Uterus (tissue), 4 donors: ENCODE results near the gene ZW10. TPM values are rescaled to one million over a fixed set of nuclear protein-coding genes. Genes with fewer than 3 reads are reported as not detected.
"Not testable (repeated sequence)": the region's sequence is repeated elsewhere in the genome, so short reads cannot be mapped to it uniquely, and the experiment has no call there.

Source experiments
- DNase-seq, 2 donors: peaks; one replicate each; pipeline ENCODE4 v3.0.0-alpha.2; 2019 to 2020
- H3K27ac ChIP-seq, 2 donors: fragments of 200-600 bp; sonication (generic); 1 replicate in 1 of 2; 2 replicates in 1 of 2; pipeline ENCODE4 v1.5.1; 2016 to 2018
- H3K27me3 ChIP-seq, 2 donors: fragments of 200-600 bp; sonication (generic); one replicate each; pipeline ENCODE4 v1.5.1; 2018 to 2019; ENCODE audit warnings: control low read depth in 1 of 2
- H3K36me3 ChIP-seq, 2 donors: fragments of 200-600 bp; sonication (generic); one replicate each; pipeline ENCODE4 v1.5.1; 2019; ENCODE audit warnings: control low read depth in 1 of 2
- H3K4me1 ChIP-seq, 2 donors: fragments of 200-600 bp; sonication (generic); one replicate each; pipeline ENCODE4 v1.5.1; 2018 to 2019; ENCODE audit warnings: control low read depth in 1 of 2
- H3K4me3 ChIP-seq, 2 donors: fragments of 200-600 bp; sonication (generic); 1 replicate in 1 of 2; 2 replicates in 1 of 2; pipeline ENCODE4 v1.5.1; 2018 to 2019; ENCODE audit warnings: mild to moderate bottlenecking in 1 of 2
- H3K9me3 ChIP-seq, 2 donors: fragments of 200-600 bp; sonication (generic); one replicate each; pipeline ENCODE4 v1.5.1; 2019; ENCODE audit warnings: control low read depth in 1 of 2
- CTCF ChIP-seq, 4 experiments: fragments of 200-600 bp in 2 of 4; fragments of 450-650 bp in 2 of 4; sonication (generic) in 2 of 4; IDR thresholded peaks; one replicate each; pipeline ENCODE4 v1.5.1; 2016 to 2019; ENCODE audit warnings: antibody characterized with exemption in 4 of 4, mild to moderate bottlenecking in 2 of 4, moderate library complexity in 1 of 4
- POLR2A ChIP-seq, 2 donors: fragments of 450-650 bp; IDR thresholded peaks; one replicate each; pipeline ENCODE4 v1.6.1; 2016; ENCODE audit warnings: antibody characterized with exemption in 2 of 2, mild to moderate bottlenecking in 1 of 2, moderate library complexity in 1 of 2
- intact Hi-C: fragments of 100-400 bp; cut with DNase I; formaldehyde crosslinking; loops from one replicate; pipeline ENCODE4 v1.15.1; 2023; ENCODE audit warnings: low total_unique reads
- total RNA-seq, 4 donors: library from RNA; depleted of rRNA in 3 of 4; stranded (reverse); fragments of >200 nt in 3 of 4; gene quantifications; one replicate each; pipeline versions ENCODE4 v1.1.0 to v1.2.4, GENCODE V29; 2014 to 2023
- donor health status: DM: yes; HTN: yes; CAD: no.

ZW10 gene
- total RNA-seq, 4 donors from 2014 or later: 5.6 to 122 (median 19.5) TPM

- intact Hi-C loops: no loop called here
- H3K4me1 ChIP-seq: no peaks in the 10 kb centered on the region
- H3K4me3 ChIP-seq: no peak overlapping the region
- H3K27me3 ChIP-seq: no peaks in the 10 kb centered on the region
- TF ChIP-seq CTCF (IDR thresholded peaks at IDR 0.05): no peak
- no peak for TF ChIP-seq POLR2A (IDR thresholded peaks at IDR 0.05)
- H3K27ac ChIP-seq: no peak overlapping the region
- H3K36me3 ChIP-seq: no peaks in the 10 kb centered on the region
- H3K9me3 ChIP-seq: no peaks in the 10 kb centered on the region
- no peak for DNase-seq
Measured at GRCh38 chr11:113789675-113790320, 16.3 kb upstream of the ZW10 start.

GRCh38 chr11:113789016-113789415, 15.5 kb upstream of the ZW10 start:
- H3K27ac ChIP-seq, H3K4me3 ChIP-seq, H3K9me3 ChIP-seq, H3K4me1 ChIP-seq, intact Hi-C loops, H3K27me3 ChIP-seq, H3K36me3 ChIP-seq, DNase-seq: not testable (repeated sequence)

- H3K4me1 ChIP-seq: no peaks in the 10 kb centered on the region
- DNase-seq: no peak
- no peaks in the 10 kb centered on the region for H3K27me3 ChIP-seq
- no peak overlapping the region for H3K27ac ChIP-seq
- TF ChIP-seq POLR2A (IDR thresholded peaks at IDR 0.05) (no peak), CTCF (IDR thresholded peaks at IDR 0.05) (no peak)
- intact Hi-C loops: no loop called here
- H3K4me3 ChIP-seq: no peak overlapping the region
- H3K9me3 ChIP-seq: no peaks in the 10 kb centered on the region
- no peaks in the 10 kb centered on the region for H3K36me3 ChIP-seq
Measured at GRCh38 chr11:113782134-113782533, 8.6 kb upstream of the ZW10 start.

GRCh38 chr11:113781682-113782081, 8.2 kb upstream of the ZW10 start:
- H3K4me3 ChIP-seq: no peak overlapping the region
- H3K36me3 ChIP-seq: no peaks in the 10 kb centered on the region
- no peak for TF ChIP-seq POLR2A (IDR thresholded peaks at IDR 0.05)
- no peak for TF ChIP-seq CTCF (IDR thresholded peaks at IDR 0.05)
- no peaks in the 10 kb centered on the region for H3K9me3 ChIP-seq
- no peaks in the 10 kb centered on the region for H3K27me3 ChIP-seq
- intact Hi-C loops: no loop called here
- no peak overlapping the region for H3K27ac ChIP-seq
- no peaks in the 10 kb centered on the region for H3K4me1 ChIP-seq
- no peak for DNase-seq

- Histone ChIP-seq H3K4me3 (no peak within 1 kb of the TSS), H3K4me1 (no peaks in the 10 kb centered on the region), H3K36me3 (no peaks in the 10 kb centered on the region), H3K27ac (no peak within 1 kb of the TSS), H3K9me3 (no peaks in the 10 kb centered on the region), H3K27me3 (no peaks in the 10 kb centered on the region)
- TF ChIP-seq CTCF (IDR thresholded peaks at IDR 0.05) (no peak), POLR2A (IDR thresholded peaks at IDR 0.05) (no peak)
- intact Hi-C loops: no loop called here
- no peak for DNase-seq
Measured at GRCh38 chr11:113779496-113779895, 6.0 kb upstream of the ZW10 start, which contains the start of gene CLDN25. CLDN25 (plus strand) TSS chr11:113779796; CDS start chr11:113779796, 0 bp downstream.
